ENCODE measurements around the gene RAP1GAP. TPM values are rescaled to one million over a fixed set of nuclear protein-coding genes. Genes with fewer than 3 reads are reported as not detected.
"Not testable (repeated sequence)": the region's sequence is repeated elsewhere in the genome, so short reads cannot be mapped to it uniquely, and the experiment has no call there.

RAP1GAP gene
- total RNA-seq, 1 experiment from 2014 or later, result not detected

DNA sequence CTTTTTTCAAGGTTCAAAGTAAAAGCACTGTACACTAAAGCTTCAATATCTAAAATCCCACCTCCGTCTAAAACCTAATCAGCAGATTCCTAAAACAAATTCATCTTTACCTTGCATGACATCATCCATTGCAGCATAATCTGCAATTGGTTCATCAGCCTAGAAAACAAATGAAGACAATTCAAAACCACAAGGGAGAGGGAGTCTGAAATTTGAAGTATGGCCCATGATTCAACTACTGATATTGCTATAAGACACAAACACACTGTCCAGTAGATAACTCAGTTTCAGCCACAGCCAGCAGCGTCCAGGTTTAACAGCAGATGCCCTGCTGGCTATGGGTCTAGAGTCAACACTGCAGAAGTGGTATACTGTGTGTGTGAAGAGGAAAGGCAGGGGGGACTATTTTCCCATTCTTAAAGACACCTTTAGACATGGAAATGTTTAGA lies 17.9 kb upstream of the RAP1GAP start:
- Histone ChIP-seq H3K9me3 (peaks cover 5% of the 10 kb centered on the region; the same call in 1 of the 2 replicates), H3K36me3 (peaks cover 78% of the 10 kb centered on the region), H3K4me3 (no peak overlapping the region), H3K27me3 (no peaks in the 10 kb centered on the region)
- DNase-seq, result no peak

GRCh38 chr1:21685946-21686678 lies 17.0 kb upstream of the RAP1GAP start:
- no peak overlapping the region for H3K4me3 ChIP-seq
- DNase-seq, result no peak
- H3K36me3 ChIP-seq, result peaks cover 78% of the 10 kb centered on the region
- peaks cover 5% of the 10 kb centered on the region; the same call in 1 of the 2 replicates for H3K9me3 ChIP-seq
- H3K27me3 ChIP-seq, result no peaks in the 10 kb centered on the region

GRCh38 chr1:21681426-21681825 lies 12.3 kb upstream of the RAP1GAP start:
- Histone ChIP-seq H3K9me3 (peaks cover 5% of the 10 kb centered on the region; the same call in 1 of the 2 replicates), H3K27me3 (no peaks in the 10 kb centered on the region), H3K4me3 (no peak overlapping the region), H3K36me3 (peaks cover 64% of the 10 kb centered on the region)
- no peak for DNase-seq

GRCh38 chr1:21680918-21681317 lies 11.8 kb upstream of the RAP1GAP start:
- Histone ChIP-seq H3K4me3 (no peak overlapping the region), H3K36me3 (peaks cover 59% of the 10 kb centered on the region), H3K9me3 (peaks cover under 1% of the 10 kb centered on the region; the same call in 1 of the 2 replicates), H3K27me3 (no peaks in the 10 kb centered on the region)
- DNase-seq, result no peak

- no peak for DNase-seq
- H3K36me3 ChIP-seq, result peaks cover 54% of the 10 kb centered on the region
- H3K27me3 ChIP-seq, result no peaks in the 10 kb centered on the region
- no peak overlapping the region for H3K4me3 ChIP-seq
- H3K9me3 ChIP-seq, result no peaks in the 10 kb centered on the region; the same call in 1 of the 2 replicates
Observed at GRCh38 chr1:21680381-21680780, 11.2 kb upstream of the RAP1GAP start.

DNA sequence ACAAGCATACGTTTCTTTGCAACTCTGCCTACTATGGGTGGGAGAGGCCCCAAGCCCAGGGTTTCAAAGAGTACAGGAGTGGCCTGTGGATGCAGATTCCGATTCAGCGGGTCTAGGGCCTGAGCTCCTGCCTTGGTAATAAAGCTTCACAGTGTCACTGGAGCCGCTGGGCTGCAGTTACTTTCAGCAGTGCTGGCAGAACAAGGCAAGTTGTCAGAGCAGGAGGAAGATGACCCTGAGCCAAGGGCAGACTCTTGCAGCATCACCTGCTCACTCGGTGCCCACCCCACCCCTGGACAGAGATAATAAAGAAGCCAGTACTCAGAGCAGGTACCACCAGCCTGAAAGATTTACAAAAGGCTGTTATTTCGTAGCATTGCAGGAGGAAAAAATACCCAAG lies 8.0 kb upstream of the RAP1GAP start:
- Histone ChIP-seq H3K27me3 (no peaks in the 10 kb centered on the region), H3K36me3 (peaks cover 36% of the 10 kb centered on the region), H3K9me3 (no peaks in the 10 kb centered on the region), H3K4me3 (no peak overlapping the region)
- no peak for DNase-seq

GRCh38 chr1:21674957-21675356 lies 5.8 kb upstream of the RAP1GAP start:
- DNase-seq, result no peak
- peaks cover 18% of the 10 kb centered on the region for H3K36me3 ChIP-seq
- no peak overlapping the region for H3K4me3 ChIP-seq
- no peaks in the 10 kb centered on the region for H3K9me3 ChIP-seq
- H3K27me3 ChIP-seq, result no peaks in the 10 kb centered on the region

DNA sequence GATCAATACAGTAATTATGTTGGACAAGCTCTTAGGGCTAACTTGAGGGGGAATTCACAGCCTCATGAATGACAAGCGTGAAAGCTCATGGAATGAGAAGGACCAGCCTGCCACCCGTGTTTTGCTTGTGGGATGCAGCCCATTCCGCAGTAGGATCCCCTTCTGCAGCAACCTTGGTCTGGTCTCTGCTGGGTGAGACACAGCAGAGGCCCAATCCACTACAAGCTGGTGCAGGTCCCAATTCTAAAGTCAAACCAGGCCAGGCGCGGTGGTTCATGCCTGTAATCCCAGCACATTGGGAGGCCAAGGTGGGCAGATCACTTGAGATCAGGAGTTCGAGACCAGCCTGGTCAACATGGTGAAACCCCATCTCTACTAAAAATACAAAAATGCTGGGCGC lies 4.7 kb upstream of the RAP1GAP start:
- not testable (repeated sequence) for H3K4me3 ChIP-seq, DNase-seq, H3K9me3 ChIP-seq, H3K27me3 ChIP-seq
- H3K36me3 ChIP-seq, result peaks cover 13% of the 10 kb centered on the region

DNA sequence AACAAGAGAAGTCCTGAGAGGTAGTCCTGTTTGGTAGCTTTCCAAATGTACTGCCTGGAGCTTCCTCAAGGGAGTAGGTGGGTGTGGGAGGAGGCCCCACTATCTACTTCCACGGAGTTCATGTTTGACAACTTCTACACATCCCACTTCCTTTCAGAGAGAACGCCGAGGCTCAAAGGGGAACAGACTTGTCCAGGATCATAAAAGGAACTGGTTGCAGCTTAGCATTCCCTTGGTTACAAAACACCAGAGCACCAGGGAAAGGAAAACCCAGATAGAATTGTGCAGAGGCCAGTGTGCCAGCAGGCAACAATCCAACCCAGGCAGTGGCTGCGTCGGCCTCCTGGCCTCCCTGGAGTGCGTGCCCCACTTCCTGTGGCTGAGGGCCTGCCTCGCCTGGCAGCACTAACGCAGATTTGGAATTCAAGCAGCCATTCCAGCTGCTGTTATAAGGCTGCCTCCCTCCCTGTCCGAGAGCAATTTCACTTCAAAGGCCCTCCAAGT lies 4.2 kb upstream of the RAP1GAP start:
- DNase-seq, result peak; percentile 95
- H3K4me3 ChIP-seq, result no peak overlapping the region
- H3K27me3 ChIP-seq, result no peaks in the 10 kb centered on the region
- H3K36me3 ChIP-seq, result peaks cover 10% of the 10 kb centered on the region
- no peaks in the 10 kb centered on the region for H3K9me3 ChIP-seq

DNA sequence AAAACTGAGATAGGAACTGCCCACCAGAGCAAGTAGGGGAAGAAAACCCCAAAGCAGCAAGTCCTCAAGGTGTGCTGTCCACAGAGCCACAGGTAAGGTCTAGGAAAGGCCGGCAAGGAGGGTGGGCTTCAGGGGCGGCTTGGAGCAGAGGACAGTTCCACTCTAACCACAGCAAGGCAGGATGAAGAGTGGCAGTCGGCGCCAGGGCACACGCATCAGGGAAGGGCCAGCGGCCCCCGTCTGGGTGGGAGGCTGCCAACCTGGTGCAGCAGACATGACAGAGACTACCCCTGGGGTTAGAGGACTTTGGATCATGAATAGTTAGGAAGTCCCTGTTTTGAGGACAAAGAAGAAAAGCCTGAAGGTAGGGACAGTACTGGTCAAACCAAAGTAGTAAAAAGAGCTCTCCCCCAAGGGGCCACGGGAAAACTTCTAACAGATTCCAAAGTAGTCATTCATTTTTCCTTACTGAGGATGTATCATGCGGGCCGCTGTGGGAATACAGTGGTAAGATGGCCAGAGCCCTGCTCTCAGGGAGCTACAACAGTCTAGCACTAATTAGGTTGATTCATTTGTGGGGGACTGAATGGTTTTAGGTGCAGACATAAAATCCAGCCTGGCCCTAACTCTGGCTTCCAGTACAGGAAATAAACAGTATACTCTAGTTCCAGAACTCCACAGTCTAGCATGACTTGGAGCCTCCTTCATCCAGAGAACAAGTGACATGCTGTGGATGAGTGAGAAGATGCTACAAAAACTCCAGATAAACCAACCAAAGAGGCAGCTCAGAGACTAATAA lies 3.5 kb upstream of the RAP1GAP start:
- DNase-seq, result no peak
- H3K27me3 ChIP-seq, result no peaks in the 10 kb centered on the region
- peaks cover 3% of the 10 kb centered on the region for H3K36me3 ChIP-seq
- no peak overlapping the region for H3K4me3 ChIP-seq
- H3K9me3 ChIP-seq, result no peaks in the 10 kb centered on the region

DNA sequence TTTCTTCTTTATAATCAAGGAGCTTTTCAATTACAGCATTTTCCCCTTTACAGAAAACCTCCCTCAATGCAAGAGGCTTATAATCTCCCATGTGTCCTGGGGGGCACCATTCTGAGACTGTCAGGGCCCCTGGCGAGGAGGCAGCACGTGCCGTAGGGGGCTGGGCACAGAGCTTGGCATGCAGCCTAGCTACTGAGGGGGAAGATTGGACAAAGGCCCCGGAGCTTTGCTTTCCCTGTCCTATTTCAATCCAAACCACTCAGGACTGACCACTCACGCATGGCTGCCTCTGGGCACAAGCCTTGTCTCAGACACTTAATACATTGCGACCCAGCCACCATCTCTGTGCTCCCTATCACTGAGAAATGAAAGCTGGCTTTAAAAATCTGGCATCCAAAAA lies 2.8 kb upstream of the RAP1GAP start:
- no peaks in the 10 kb centered on the region for H3K9me3 ChIP-seq
- no peaks in the 10 kb centered on the region for H3K27me3 ChIP-seq
- peaks cover 3% of the 10 kb centered on the region for H3K36me3 ChIP-seq
- DNase-seq, result no peak
- no peak overlapping the region for H3K4me3 ChIP-seq

DNA sequence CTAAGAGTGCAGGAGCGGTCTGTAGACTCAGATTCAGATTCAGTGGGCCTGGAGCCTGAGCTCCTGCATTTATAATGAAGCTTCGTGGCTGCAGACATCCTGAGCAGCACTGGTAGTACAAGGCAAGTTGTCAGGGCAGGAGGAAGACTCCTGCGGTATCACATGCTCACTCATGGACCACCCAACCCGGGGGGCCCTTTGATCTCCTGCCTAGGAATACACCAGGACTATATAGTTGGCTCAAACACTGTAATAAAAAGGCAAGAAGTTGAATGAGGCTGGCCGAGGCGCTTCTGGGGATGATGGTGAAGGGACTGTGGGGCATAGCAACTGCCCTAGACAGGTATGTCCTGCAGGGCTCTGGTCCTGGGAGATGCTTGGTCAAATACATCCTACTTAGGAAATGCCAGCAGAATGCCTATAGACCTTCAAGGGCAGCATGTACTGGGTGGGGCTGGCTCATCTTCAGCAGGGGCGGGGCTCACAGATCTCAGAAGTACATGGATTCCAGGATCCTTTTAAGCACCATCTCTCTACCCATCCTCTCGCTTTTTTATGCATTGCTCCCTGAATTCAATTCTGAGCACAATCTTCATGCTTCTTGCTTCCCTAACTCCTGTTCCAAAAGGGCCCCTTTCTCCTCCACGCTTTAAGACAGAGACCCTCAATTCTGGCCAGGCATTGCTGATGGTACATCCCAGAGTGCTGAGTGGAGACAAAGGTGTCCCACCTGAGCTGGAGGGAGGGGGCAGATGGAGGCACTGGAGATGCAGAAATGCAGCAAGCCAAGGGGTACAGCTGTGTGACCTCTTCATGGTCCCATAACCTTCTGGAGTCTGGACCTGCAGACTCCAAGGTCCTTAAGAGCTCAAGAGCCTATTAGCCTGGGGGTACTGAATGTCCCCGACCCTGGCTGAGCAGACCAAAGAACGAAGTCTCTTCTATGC lies 2.1 kb upstream of the RAP1GAP start:
- no peak for DNase-seq
- Histone ChIP-seq H3K36me3 (no peaks in the 10 kb centered on the region; the same call in 1 of the 2 replicates), H3K9me3 (no peaks in the 10 kb centered on the region), H3K27me3 (no peaks in the 10 kb centered on the region), H3K4me3 (no peak overlapping the region)

- Histone ChIP-seq H3K9me3 (no peaks in the 10 kb centered on the region), H3K27me3 (no peaks in the 10 kb centered on the region)
- no peak for DNase-seq
Observed at GRCh38 chr1:21670059-21670881, 1.1 kb upstream of the RAP1GAP start.

GRCh38 chr1:21668951-21669257 lies 253 bp downstream of the RAP1GAP start:
- no peaks in the 10 kb centered on the region for H3K27me3 ChIP-seq

More at GRCh38 chr1:21670059-21670881, 1.1 kb upstream of the RAP1GAP start:
- H3K4me3 ChIP-seq, result no peak overlapping the region
- H3K36me3 ChIP-seq, result no peaks in the 10 kb centered on the region

GRCh38 chr1:21668232-21668950 lies 766 bp downstream of the RAP1GAP start:
- H3K27me3 ChIP-seq, result no peaks in the 10 kb centered on the region
- H3K36me3 ChIP-seq, result no peaks in the 10 kb centered on the region

More at GRCh38 chr1:21668951-21669257, 253 bp downstream of the RAP1GAP start:
- Histone ChIP-seq H3K36me3 (no peaks in the 10 kb centered on the region), H3K9me3 (no peaks in the 10 kb centered on the region), H3K4me3 (no peak overlapping the region)
- DNase-seq, result no peak

More at GRCh38 chr1:21668232-21668950, 766 bp downstream of the RAP1GAP start:
- Histone ChIP-seq H3K9me3 (no peaks in the 10 kb centered on the region), H3K4me3 (no peak overlapping the region)
- no peak for DNase-seq

All from MG63 (cell line).